Progenitor cell of endocrine pancreas (in vitro differentiated cells): ENCODE measurements around the gene AOC3. TPM values are rescaled to one million over a fixed set of nuclear protein-coding genes. Genes with fewer than 3 reads are reported as not detected.
"Not testable (repeated sequence)": the region's sequence is repeated elsewhere in the genome, so short reads cannot be mapped to it uniquely, and the experiment has no call there.

Experiments used
- DNase-seq: peaks from one replicate; pipeline ENCODE4 v3.0.0; 2021; ENCODE audit warnings: low spot score; ENCODE audit not compliant: unreplicated experiment
- H3K27ac Mint-ChIP-seq: 2 replicates; pipeline ENCODE4 v1.8.0; 2021; ENCODE audit warnings: mild to moderate bottlenecking, moderate library complexity, mixed read lengths
- H3K27me3 Mint-ChIP-seq: 2 replicates; pipeline ENCODE4 v1.8.0; 2021; ENCODE audit warnings: mixed read lengths
- H3K36me3 Mint-ChIP-seq: 2 replicates; pipeline ENCODE4 v1.8.0; 2022; ENCODE audit warnings: mixed read lengths; ENCODE audit not compliant: insufficient read depth
- H3K4me1 Mint-ChIP-seq: 2 replicates; pipeline ENCODE4 v1.8.0; 2021; ENCODE audit warnings: low read depth, mixed read lengths
- H3K4me3 Mint-ChIP-seq: 2 replicates; pipeline ENCODE4 v1.8.0; 2021; ENCODE audit warnings: low read depth, mild to moderate bottlenecking, moderate library complexity, mixed read lengths
- H3K9me3 Mint-ChIP-seq: 2 replicates; pipeline ENCODE4 v1.8.0; 2021; ENCODE audit warnings: low read depth, mixed read lengths
- total RNA-seq: library from RNA; stranded (reverse); gene quantifications from 2 replicates; pipeline ENCODE4 v1.2.1, GENCODE V29; 2021
- TF ChIP-seq, protein P1 (sequence below): fragments of 200-600 bp; sonication (generic); IDR thresholded peaks from one replicate; pipeline ENCODE4 v1.5.0; 2021; ENCODE audit warnings: antibody characterized with exemption, mild to moderate bottlenecking; ENCODE audit not compliant: unreplicated experiment

Gene AOC3
- total RNA-seq, 1 donor from 2014 or later = 1.2 TPM

DNA sequence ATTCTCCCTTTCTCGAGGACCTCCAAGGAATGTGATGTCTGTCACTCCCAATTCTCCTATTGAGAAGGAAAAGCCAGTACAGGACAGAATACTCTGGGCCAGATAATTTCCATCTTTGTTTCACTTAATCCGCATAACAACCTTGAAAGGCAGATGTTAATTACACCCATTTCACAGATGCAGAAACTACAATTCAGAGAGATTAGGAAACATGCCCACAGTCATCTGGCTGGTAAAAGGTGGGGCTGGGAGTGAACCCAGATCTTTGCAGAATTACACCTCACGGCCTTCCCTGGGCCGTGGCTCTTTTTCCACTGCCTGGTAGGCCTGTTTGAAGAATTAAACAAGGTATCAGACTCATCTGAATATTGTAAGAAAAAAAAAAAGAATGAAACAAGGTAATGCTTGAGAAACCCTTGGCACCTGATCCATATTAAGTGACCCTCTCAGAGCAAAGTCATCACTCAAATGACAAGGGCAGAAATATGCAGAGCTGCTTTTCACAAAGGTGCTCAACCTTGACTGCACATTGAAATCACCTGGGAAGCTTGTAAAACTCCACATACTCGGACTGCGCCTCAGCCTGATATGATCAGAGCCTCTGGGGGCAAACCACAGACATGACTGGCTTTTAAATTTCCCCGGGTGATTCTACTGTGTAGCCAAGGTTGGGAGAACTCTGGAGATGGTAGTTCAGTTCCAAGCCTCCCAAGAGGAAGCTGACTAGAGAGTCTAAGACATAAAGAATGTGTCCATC lies 33.0 kb downstream of the AOC3 start:
- Mint-ChIP-seq H3K36me3 (no peaks in the 10 kb centered on the region), H3K9me3 (no peaks in the 10 kb centered on the region), H3K4me1 (peaks cover 2% of the 10 kb centered on the region), H3K27ac (no peak overlapping the region), H3K27me3 (peaks cover 10% of the 10 kb centered on the region), H3K4me3 (no peak overlapping the region)
- TF ChIP-seq, protein P1, sequence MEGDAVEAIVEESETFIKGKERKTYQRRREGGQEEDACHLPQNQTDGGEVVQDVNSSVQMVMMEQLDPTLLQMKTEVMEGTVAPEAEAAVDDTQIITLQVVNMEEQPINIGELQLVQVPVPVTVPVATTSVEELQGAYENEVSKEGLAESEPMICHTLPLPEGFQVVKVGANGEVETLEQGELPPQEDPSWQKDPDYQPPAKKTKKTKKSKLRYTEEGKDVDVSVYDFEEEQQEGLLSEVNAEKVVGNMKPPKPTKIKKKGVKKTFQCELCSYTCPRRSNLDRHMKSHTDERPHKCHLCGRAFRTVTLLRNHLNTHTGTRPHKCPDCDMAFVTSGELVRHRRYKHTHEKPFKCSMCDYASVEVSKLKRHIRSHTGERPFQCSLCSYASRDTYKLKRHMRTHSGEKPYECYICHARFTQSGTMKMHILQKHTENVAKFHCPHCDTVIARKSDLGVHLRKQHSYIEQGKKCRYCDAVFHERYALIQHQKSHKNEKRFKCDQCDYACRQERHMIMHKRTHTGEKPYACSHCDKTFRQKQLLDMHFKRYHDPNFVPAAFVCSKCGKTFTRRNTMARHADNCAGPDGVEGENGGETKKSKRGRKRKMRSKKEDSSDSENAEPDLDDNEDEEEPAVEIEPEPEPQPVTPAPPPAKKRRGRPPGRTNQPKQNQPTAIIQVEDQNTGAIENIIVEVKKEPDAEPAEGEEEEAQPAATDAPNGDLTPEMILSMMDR = no peak
- no peak for DNase-seq

DNA sequence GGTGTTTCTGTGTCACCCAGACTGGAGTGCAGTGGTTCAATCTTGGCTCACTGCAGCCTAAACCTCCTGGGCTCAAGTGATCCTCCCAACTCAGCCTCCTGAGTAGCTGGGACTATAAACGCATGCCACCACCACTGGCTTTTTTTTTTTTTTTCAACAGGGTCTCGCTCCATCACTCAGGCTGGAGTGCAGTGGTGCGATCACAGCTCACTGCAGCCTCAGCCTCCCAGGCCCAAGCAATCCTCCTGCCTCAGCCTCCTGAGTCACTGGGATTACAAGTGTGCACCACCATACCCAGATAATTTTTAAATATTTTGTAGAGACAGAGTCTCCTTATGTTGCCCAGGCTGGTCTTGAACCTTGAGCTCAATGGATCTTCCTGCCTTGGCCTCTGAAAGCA lies 34.8 kb downstream of the AOC3 start:
- not testable (repeated sequence) for H3K27ac Mint-ChIP-seq, H3K4me1 Mint-ChIP-seq, H3K36me3 Mint-ChIP-seq, H3K9me3 Mint-ChIP-seq, H3K27me3 Mint-ChIP-seq, H3K4me3 Mint-ChIP-seq, DNase-seq

DNA sequence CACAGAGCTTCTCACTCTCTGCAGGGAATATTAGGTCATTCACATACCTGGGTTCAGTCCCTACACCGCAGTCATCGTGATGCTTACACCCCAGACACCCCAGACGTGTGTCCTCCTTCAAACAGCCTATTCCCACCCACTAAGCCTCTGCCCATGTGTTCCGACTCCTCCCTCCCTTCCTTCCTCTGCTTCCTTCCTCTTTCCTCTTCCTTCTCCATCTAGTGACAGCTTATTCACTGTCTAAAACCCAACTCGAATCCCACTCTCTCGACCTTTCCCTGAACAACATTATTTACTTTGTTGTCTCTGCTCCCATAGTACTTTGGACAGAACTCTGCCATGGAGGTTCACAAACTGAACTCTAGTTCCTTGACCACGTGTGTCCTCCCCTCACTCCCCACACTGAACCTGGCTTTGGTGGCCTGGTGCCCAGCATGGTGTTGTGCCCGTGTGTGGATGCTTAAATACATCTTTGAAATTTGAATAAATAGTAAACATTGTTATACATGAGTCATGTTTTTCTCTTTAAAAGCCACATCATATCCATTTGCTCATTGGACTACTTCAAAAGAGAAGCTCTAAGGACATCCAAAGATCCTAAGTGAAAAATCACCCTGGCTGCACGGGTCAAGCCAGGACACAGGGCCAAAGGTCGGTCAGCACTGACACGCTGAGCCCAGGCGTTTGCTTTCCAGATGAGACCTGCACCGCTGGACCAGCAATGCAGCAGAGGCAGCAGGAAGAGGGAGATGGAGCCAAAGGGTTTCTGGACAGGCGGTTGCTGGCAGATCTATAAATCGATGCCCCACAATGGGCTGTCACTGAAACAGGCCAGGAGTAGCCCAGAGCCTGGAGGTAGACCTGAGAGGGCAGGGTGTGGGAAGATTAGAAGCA lies 35.5 kb downstream of the AOC3 start:
- Mint-ChIP-seq H3K36me3 (no peaks in the 10 kb centered on the region), H3K27me3 (no peaks in the 10 kb centered on the region), H3K4me3 (no peak overlapping the region), H3K4me1 (peaks cover 6% of the 10 kb centered on the region), H3K9me3 (no peaks in the 10 kb centered on the region), H3K27ac (no peak overlapping the region)
- TF ChIP-seq, protein P1 = no peak
- DNase-seq = no peak

DNA sequence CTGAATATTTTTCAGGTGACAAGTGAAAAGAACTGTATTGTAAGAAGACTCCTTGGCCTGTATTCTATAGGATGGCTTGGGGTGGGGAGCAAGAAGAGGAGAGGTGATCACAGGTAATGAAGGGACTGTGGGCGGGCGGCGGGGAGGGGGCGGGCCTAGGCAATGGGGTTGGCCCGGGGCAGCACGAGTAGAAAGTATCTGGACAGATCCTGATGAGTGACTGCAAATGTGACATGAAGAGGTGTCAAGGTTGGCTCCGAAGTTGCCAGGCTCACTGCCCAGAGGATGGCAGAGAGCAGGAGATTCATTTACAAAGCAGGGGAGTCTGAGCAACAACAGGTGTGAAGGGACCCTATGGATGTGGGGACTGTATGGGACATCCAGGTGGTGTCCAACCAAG lies 38.8 kb downstream of the AOC3 start:
- Mint-ChIP-seq H3K4me1 (peaks cover 26% of the 10 kb centered on the region), H3K27ac (no peak overlapping the region), H3K36me3 (no peaks in the 10 kb centered on the region), H3K4me3 (no peak overlapping the region), H3K27me3 (no peaks in the 10 kb centered on the region), H3K9me3 (no peaks in the 10 kb centered on the region)
- TF ChIP-seq, protein P1 = no peak
- no peak for DNase-seq

DNA sequence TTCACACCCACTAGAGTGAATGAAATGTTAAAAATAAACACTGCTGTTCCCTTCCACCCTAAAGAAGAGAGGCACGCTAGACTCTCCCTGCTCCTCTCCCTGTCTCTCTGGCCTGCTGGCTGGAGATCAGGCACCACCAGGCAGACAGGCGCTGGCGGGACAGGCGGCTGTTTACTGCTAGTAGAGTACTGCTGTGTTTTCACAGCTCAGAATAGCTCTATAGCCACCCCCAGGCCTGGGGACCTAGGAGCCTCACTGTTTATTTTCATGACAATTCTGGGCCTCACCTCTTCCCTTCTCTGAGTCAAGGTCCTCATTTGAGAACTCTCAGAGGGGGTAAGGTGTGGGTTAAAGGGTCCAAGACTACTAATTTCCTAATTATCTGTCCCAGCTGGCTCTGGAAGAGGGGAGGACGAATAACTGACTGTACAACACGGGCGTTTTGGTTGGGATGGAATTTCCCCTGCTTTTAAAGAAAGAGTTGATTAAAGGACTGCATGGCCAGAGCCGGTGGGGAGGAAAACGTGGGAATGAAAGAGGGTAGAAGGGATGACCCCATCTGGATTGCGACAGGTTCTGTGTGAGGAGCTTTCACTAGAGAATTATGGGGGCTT lies 40.6 kb downstream of the AOC3 start:
- Mint-ChIP-seq H3K27me3 (no peaks in the 10 kb centered on the region), H3K27ac (peak overlapping the region; percentile 11), H3K4me3 (no peak overlapping the region), H3K4me1 (peaks cover 28% of the 10 kb centered on the region), H3K36me3 (no peaks in the 10 kb centered on the region), H3K9me3 (no peaks in the 10 kb centered on the region)
- TF ChIP-seq, protein P1 = no peak
- DNase-seq = no peak
